HG03442 (cell line): ENCODE results near the gene UBASH3A.
A peak's percentile ranks its signal among the peaks of the same experiment; 100 is the strongest.

Source experiments
- ATAC-seq: cut with Tn5 transposase; IDR thresholded peaks from one replicate; pipeline ENCODE4 v1.9.1; 2021; ENCODE audit warnings: mild to moderate bottlenecking, moderate library complexity; ENCODE audit not compliant: unreplicated experiment

UBASH3A gene

GRCh38 chr21:42486072-42486471, 82.4 kb downstream of the UBASH3A start:
- no peak for ATAC-seq

DNA sequence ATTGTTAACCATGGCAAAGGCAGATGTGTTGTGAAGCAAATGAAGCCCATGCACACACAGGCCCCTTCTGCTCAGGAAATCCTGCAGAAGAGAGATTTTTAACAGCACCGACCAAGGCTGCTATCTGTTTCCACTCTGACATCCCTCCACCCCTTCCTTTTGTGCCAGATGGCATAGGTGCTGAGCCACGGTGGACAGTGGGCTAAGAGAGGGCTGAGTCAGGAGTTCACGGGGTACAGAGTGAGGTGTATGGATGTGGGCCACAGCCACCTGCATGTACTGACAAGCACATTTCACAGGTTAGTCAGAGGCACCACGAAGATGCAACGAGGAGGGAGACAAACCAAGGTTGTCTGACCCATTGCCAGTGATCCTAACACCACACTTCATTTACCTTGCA, 82.8 kb downstream of the UBASH3A start:
- ATAC-seq: no peak

- no peak for ATAC-seq
Observed at GRCh38 chr21:42489006-42489563, 85.4 kb downstream of the UBASH3A start.

DNA sequence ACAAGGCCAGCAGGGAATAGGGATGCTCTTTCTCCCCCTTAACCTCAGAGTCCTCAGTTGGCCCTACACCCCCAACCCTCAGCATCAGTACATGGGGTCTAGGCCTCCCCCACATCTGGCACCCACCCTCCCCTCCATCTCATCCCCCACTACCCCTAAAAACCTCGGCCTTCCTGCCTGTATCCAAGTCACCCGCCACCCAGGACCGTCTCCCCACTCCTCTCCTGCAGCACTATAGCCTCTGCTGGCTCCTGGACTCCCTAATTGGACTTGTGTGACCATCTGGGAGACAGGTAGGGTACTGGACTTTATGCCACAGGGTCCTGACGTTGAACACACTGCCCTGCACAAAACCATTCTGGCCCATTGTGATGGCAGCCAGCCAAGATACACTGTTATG, 86.3 kb downstream of the UBASH3A start:
- ATAC-seq: no peak

GRCh38 chr21:42490720-42491119, 87.0 kb downstream of the UBASH3A start:
- no peak for ATAC-seq

DNA sequence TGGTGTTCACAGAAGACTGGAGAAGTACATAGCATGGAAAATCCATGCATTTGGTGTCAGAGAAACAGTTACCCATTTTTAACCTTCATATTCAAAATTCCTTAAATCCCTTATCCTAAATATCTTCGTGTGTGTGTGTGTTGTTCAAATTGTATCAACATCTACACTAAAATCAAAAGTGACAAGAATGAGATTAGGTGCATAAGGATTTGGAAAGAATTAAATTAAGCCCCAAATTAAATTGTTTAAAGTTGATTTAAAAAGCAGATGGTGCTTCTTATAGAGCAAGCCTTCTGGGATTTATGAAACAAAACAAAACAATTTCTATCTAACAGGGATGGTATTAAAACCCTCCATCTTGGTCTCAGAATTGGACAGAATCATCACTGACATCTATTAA, 87.6 kb downstream of the UBASH3A start:
- no peak for ATAC-seq

- no peak for ATAC-seq
Observed at GRCh38 chr21:42492201-42492600, 88.5 kb downstream of the UBASH3A start.

DNA sequence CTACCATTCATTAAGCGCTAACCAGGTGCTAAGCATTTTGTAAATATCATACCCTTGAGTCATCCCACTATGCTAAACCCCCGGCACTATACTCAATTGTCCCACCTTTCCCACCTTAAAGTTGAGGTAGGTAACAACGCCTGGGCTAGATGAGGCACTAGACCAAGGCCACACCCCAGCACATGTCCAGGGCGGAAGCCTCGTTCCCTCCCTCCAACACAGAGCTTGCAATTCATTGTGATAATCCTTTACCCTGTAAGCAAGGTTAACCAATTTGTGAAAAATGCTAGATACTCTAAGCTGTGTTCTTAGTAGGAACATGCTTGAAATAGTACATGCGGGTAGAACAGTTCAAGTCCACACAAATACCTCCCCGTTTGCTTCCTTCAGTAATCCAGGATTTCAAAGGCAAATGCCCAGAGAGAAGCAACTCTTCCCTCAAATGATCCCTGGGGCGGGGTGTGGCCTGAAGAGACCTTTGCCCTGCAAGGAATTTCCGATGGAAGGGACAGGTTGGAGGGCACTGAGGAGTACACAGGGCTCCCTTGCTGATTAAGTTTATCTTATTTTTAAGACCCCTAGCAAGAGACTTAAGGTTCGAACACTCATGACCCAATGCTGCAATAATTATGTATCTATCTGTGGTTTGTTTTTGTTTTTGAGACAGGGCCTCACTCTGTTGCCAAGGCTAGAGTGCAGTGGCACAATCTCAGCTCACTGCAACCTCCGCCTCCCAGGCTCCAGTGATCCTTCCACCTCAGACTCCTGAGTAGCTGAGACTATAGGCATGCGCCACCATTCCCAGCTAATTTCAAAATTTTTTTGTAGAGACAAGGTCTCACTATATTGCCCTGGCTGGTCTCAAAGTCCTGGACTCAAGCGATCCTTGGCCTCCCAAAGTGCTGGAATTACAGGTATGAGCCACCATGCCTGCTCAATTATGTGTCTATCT, 89.7 kb downstream of the UBASH3A start:
- ATAC-seq: no peak

DNA sequence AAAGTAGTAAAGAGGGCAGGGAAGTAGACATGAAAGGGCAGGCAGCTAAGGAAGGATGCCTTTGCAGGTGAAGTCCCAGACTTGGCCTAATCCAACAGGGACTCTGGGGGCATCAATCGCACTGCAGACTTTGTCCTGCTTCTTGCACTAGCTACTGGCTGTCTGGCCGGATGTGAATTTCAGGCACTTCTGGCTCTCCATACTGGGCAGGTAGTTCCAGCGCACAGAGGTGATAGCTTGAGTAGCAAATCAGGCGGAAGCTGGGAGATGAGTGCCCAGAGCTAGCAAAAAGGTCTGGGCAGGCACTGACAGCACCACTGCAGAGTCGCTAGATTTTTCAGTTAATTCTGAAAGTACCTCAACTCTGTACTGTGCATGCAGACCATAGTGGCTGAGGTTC, 91.3 kb downstream of the UBASH3A start:
- no peak for ATAC-seq

- ATAC-seq: no peak
Observed at GRCh38 chr21:42495765-42496119, 92.0 kb downstream of the UBASH3A start.

- ATAC-seq: peak; percentile 96
Observed at GRCh38 chr21:42496120-42496838, 92.6 kb downstream of the UBASH3A start, which contains the start of gene RSPH1. Gene RSPH1 (minus strand): TSS chr21:42496224. CDS start chr21:42496186, 38 bp downstream.

DNA sequence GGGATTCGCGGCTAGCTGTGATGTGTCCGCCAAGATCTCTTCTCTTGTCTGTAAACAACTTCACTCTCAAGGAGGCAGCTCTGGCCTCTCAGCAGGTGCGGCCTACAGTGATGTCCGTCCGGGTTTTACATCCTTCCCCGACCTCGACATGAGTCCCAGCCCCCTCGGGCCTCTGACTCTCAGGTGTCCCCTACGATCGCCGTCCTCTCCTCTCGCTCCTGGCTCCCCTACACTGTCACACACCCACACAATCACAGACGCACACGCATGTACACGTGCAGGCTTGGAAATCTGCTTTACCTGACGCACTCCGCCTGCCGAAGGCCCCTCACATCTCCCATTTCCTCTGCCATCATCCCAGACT, 93.1 kb downstream of the UBASH3A start:
- ATAC-seq: peak; percentile 3
